Measurements from ENCODE around the gene SEPTIN1.
A peak's percentile ranks its signal among the peaks of the same experiment; 100 is the strongest.
"Not testable (repeated sequence)": the region's sequence is repeated elsewhere in the genome, so short reads cannot be mapped to it uniquely, and the experiment has no call there.

SEPTIN1 gene

GRCh38 chr16:30401768-30402425, 19.5 kb upstream of the SEPTIN1 start:
- no peak for DNase-seq (ENCODE audit: low read depth, low spot score)

DNA sequence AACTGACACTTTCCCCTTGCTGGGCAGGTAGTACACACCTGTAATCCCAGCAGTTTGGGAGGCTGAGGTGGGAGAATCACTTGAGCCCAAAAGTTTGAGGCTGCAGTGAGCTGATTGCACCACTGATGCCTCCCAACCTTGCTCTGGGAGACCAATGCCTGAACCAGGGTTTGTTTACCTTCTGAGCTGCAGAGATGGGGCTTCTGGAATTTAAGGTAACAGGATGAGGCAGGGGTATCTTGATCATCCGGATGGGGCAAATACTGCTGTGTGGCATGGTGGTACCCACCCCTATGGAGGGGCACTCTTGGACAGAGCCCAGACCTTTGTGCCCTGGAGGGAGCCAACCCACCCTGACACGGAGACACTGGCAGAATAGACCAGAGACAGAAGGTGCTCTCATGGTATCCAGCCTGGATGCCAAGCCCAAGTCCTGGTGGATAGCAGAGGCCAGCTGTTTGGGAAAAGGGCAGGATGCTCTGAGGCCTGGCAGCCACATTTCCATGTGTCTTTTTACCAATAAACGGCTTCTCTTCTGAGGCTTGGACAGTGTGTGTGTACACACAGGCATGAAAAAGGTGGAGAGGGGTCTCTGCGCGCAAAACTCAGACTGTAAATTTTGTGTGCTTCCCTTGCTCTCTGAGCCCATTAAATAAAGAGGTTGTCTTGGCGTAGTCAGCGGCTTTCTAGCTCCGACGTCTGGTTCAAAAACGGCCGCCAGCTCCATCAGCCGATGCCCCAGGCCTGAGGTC, 17.2 kb upstream of the SEPTIN1 start:
- DNase-seq (ENCODE audit: low read depth, low spot score), result no peak

GRCh38 chr16:30398661-30399434, 16.5 kb upstream of the SEPTIN1 start:
- no peak for DNase-seq (ENCODE audit: low read depth, low spot score)

DNA sequence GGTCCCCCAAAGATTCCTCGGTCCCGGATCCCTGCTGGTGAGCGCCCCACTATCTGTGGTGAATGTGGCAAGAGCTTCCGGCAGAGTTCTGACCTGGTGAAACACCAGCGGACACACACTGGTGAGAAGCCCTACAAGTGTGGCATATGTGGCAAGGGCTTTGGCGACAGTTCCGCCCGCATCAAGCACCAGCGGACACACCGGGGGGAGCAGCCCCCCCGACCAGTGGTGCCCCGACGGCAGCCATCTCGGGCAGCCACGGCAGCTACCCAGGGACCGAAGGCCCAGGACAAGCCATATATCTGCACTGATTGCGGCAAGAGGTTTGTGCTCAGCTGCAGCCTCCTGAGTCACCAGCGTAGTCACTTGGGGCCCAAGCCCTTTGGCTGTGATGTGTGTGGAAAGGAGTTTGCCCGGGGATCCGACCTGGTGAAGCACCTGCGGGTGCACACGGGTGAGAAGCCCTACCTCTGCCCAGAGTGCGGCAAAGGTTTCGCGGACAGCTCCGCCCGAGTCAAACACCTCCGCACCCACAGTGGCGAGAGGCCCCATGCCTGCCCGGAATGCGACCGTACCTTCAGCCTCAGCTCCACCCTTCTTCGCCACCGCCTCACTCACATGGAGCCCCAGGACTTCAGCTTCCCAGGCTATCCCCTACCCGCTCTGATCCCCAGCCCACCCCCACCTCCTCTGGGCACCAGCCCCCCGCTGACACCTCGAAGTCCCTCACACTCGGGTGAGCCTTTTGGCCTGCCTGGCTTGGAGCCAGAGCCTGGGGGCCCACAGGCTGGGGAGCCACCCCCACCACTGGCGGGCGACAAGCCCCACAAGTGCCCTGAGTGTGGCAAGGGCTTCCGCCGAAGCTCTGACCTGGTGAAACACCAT, 15.7 kb upstream of the SEPTIN1 start:
- DNase-seq (ENCODE audit: low read depth, low spot score), result no peak

DNA sequence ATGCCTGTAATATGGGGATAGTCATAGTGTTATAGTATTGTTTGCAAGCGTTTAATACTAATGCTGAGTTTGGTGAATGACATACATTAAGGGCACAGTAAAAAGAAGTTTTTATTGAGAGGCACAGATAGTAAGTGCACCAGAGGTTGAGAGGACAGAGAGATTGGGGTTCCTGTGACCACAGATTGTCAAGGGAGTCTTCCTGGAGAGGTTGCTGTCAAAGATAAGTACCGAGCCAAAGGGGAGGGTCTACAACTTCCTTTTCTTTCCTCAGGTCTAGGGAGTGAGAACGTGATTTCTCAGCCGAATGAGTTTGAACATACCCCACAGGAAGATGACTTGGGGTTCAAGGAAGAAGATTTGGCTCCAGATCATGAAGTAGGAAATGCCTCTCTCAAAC, 14.7 kb upstream of the SEPTIN1 start:
- no peak for DNase-seq (ENCODE audit: low read depth, low spot score)

- DNase-seq (ENCODE audit: low read depth, low spot score), result not testable (repeated sequence)
Observed at GRCh38 chr16:30396627-30397026, 14.3 kb upstream of the SEPTIN1 start.

DNA sequence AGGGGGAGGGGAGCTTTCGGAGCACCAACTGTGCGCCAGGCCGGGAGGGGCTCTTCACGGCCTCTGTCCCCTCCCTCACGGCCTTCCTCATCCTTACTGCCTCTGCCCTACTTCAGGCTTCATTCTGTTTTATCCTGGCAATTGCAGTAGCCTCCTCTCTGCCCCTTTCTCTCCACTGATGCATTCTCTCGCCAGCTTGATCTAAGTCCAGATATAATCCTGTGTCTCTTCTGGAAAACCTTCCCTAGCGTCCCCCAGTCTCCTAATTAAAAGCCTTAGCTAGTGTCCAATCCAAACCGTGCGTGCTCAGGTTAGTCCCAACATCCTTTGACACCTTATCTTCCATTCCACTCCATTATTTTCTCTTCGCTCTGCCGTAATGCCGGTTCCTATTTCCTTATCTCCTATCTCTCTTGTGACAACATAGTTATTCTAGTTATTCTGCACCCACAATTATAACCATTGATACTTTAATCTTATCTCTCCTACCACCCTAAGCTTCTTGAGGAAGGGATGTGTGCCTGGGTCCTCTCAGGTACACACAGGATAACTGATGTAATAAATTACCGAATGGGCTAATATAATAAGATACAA, 13.7 kb upstream of the SEPTIN1 start:
- no peak for DNase-seq (ENCODE audit: low read depth, low spot score)

- DNase-seq (ENCODE audit: low read depth, low spot score), result no peak
Observed at GRCh38 chr16:30395155-30395991, 13.0 kb upstream of the SEPTIN1 start, which contains the start of gene ZNF48. TSS of gene ZNF48 (plus strand) at chr16:30395420. CDS start at chr16:30395795, 375 bp downstream.

DNA sequence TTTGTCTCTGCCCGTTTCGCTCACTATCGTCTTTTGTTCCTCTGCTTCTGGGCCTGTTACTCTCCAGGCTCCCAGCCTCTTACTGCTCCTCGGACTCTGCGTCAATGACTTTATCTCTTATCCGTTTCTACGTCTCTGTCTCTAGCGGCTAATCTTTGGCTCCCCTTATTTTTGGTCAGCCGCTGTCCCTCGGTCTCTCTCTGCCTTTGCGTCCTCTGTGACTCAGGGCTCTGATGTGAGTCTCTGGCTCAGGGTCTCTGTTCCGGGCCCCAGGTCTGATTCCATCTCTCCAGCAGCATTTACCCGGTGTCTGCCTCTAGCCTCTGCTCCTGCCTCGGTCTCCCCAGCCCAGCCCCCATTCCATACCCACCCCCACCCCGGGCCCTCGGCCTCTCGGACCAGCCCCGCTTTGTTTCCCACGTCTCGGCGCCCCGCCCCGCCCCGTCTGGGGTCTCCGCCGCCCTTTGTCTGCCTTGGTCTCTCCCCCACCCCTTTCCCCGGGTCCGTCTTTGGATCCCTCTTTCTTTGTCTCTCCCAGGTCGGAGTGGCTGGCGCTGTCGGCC, 12.3 kb upstream of the SEPTIN1 start:
- DNase-seq (ENCODE audit: low read depth, low spot score), result no peak

DNA sequence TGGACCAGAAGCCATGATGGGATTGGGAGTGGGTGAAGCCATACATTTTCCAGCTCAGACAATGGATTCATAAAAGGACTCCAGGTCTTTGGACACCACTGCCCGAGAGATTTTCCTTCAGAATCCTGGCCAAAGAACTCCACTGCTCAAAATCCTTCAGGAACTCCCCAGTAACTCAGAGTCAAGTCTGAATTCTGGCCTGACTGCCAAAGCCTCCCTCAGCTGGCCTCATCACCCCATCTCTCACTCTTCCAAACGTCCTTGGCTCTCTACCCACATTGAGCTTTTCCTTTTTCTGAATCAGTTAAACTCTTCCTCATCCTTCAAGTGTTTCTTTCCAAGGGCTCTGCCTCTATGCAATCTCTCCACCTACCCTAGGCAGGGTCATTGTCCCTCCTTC, 1.2 kb upstream of the SEPTIN1 start:
- no peak for DNase-seq (ENCODE audit: low read depth, low spot score)

- no peak for DNase-seq (ENCODE audit: low read depth, low spot score)
Observed at GRCh38 chr16:30381291-30382041, 895 bp downstream of the SEPTIN1 start.

- no peak for DNase-seq (ENCODE audit: low read depth, low spot score)
Observed at GRCh38 chr16:30380803-30381208, 1.6 kb downstream of the SEPTIN1 start.

DNA sequence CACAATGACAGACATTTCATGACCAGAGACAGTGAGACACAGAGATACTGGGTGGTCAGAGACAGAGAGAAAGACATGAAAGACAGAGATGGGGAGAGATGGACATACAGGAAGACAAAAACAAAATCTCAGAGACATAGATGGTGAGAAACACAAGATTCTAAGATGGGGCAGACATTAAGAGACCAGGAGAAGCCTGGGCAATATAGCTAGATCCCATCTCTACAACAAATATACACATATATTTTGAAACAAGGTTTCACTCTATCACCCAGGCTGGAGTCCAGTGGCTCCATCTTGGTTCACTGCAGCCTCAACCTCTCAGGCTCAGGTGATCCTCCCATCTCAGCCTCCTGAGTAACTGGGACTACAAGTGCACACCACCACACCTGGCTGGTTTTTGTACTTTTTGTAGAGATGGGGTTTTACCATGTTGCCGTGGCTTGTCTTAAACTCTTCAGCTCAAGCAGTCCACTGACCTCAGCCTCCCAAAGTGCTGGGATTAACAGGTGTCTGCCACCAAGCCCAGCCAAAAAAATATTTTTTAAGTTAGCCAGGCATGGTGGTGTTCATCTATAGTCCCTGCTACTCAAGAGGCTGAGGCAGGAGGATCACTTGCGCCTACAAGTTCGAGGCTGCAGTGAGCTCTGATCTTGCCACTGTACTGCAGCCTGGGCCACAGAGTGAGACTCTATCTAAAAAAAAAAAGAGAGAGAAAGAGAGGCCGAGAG, 2.1 kb downstream of the SEPTIN1 start:
- DNase-seq (ENCODE audit: low read depth, low spot score), result no peak

- DNase-seq (ENCODE audit: low read depth, low spot score), result no peak
Observed at GRCh38 chr16:30379158-30379783, 3.1 kb downstream of the SEPTIN1 start.

DNA sequence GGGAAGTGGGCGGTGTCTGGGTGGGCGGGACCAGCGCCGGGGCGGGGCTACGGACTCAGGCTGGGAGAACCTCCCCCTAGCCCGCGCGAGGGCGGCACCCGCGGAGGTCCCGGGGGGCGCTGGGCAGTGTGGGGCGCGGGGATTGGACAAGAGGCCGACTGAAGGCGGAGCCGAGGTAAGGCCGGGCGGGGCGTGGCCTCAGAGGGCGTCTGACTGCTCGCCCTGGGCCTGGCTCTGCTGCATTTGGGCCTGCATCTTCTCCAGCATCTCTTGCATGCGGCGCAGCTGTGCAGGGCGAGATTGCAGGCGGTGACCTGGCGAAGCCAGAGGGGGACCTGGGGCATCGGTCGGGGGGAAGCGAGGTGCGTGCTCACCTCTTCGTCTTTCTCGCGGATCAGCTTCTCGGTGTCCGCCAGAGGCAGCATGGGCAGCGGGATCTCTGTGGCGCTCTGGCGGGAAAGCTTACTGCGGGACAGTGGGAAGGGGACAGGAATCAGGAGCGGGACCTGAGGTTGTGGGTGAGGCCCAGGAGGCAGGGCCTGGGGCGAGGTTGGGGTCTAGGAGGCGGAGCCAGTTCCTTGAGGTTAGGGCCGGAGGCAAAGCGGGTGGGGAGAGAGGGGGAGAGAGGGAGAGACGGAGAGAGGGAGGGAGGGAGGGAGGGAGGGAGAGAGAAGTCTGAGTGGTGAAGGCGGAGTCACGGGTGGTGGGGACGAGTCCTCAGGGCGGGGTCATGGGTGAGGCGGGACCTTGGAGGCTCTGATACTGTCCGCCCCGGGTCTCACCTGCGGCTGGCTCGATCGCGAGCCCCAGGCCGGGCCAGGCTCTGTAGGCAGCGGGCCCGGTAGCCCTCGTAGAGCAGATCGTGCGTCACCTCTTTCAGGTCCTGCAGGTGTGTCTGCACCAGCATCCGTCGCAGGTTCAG, 3.9 kb downstream of the SEPTIN1 start:
- DNase-seq (ENCODE audit: low read depth, low spot score), result peak; percentile 93

DNA sequence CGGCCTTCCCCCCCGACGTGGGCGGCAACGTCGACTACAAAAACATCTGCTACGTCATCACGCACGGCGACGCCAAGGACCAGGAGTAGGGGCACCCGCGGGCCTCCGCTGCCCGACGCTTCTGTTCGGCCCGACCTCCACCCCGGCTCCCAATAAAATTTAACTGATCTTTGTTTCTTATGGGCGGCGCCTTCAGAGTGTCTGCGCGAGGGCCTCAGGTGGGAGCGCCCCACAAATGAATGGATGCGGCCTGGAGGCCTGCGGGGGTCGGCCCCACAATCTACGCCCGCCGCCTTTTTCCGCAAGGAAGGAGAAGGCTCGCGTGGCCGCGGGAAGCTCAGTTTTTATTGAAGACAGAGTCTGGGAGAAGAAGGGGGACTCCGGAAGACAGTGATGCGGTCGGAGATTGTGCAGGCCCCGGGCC, 4.5 kb downstream of the SEPTIN1 start:
- no peak for DNase-seq (ENCODE audit: low read depth, low spot score)

Data from brain pericyte (primary cell).